ENCODE results near the gene TMPRSS2. TPM values are rescaled to one million over a fixed set of nuclear protein-coding genes. Genes with fewer than 3 reads are reported as not detected.
"Not testable (repeated sequence)": the region's sequence is repeated elsewhere in the genome, so short reads cannot be mapped to it uniquely, and the experiment has no call there.

The TMPRSS2 gene
- total RNA-seq, 1 experiment from 2014 or later: 2.6 TPM

DNA sequence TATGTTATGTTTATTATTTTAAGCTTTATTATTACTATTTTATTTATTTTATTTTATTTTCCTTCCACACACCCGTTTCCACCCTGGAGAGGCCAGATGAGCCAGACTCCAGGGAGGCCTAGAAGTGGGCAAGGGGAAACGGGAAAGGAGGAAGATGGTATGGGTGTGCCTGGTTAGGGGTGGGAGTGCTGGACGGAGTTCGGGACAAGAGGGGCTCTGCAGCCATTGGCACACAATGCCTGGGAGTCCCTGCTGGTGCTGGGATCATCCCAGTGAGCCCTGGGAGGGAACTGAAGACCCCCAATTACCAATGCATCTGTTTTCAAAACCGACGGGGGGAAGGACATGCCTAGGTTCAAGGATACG lies 82.4 kb downstream of the TMPRSS2 start:
- no peak for DNase-seq
- peaks cover 25% of the 10 kb centered on the region for H3K27me3 ChIP-seq (ENCODE audit: control insufficient read depth, insufficient read depth, low read length)
- H3K4me3 ChIP-seq (ENCODE audit: insufficient read depth, low read depth, low read length): peak overlapping the region; percentile 54
- no peaks in the 10 kb centered on the region for H3K36me3 ChIP-seq (replicated peaks; ENCODE audit: control insufficient read depth, insufficient read depth, low read length)

DNA sequence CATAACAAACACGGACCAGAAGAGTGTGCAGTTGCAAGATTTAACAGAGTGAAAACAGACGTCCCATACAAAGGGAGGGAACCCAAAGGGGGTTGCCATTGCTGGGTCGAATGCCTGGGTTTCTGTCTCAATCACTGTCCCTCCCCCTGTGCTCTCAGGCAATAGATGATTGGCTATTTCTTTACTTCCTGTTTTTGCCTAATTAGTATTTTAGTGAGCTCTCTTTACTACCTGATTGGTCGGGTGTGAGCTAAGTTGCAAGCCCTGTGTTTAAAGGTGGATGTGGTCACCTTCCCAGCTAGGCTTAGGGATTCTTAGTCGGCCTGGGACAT lies 84.7 kb downstream of the TMPRSS2 start:
- not testable (repeated sequence) for DNase-seq; H3K36me3 ChIP-seq (replicated peaks; ENCODE audit: control insufficient read depth, insufficient read depth, low read length); H3K4me3 ChIP-seq (ENCODE audit: insufficient read depth, low read depth, low read length)
- H3K27me3 ChIP-seq (ENCODE audit: control insufficient read depth, insufficient read depth, low read length): peaks cover 26% of the 10 kb centered on the region

DNA sequence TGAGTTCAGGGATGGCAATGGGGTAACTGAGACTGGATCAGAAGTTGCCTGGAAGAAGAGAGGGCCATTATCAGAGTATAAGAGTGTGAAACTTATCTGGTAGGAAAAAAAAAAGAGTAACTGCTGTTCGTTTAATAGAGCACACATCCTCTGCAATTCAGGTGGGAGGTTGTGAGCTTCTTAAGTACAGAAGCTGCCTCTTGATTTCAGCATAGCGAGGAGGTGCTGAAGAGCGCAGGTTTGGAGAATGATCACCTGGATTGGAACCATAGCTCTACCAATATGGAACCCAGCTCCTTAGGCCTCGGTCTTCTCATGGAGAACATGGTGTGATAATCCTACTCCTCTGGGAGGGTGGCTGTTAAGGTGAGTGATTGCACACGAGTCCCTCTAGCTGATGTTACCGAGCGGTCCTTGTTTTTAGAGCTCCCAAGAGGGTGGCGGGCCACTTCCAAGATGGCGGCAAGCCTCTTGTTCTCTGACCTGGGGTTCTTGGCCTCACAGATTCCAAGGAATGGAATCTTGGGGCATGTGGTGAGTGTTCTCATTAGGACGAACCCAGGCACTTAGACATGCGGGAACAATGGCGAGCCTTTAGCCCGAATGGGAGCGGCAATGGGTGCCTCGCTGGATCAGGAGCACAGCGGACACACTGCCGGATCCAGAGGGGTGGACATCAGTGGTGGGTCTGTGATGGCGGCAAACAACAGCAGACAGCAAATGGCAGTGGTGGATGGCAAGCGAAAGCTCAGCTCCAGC lies 85.2 kb downstream of the TMPRSS2 start:
- no peaks in the 10 kb centered on the region for H3K36me3 ChIP-seq (replicated peaks; ENCODE audit: control insufficient read depth, insufficient read depth, low read length)
- peaks cover 26% of the 10 kb centered on the region for H3K27me3 ChIP-seq (ENCODE audit: control insufficient read depth, insufficient read depth, low read length)
- DNase-seq: no peak
- no peak overlapping the region for H3K4me3 ChIP-seq (ENCODE audit: insufficient read depth, low read depth, low read length)

DNA sequence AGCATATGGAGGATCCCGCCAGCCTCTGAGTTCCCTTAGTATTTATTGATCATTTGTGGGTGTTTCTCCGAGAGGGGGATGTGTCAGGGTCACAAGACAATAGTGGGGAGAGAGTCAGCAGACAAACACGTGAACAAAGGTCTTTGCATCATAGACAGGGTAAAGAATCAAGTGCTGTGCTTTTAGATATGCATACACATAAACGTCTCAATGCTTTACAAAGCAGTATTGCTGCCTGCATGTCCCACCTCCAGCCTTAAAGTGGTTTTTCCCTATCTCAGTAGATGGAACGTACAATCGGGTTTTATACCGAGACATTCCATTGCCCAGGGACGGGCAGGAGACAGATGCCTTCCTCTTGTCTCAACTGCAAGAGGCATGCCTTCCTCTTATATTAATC lies 87.0 kb downstream of the TMPRSS2 start:
- H3K27me3 ChIP-seq (ENCODE audit: control insufficient read depth, insufficient read depth, low read length); H3K36me3 ChIP-seq (replicated peaks; ENCODE audit: control insufficient read depth, insufficient read depth, low read length); H3K4me3 ChIP-seq (ENCODE audit: insufficient read depth, low read depth, low read length); DNase-seq: not testable (repeated sequence)

DNA sequence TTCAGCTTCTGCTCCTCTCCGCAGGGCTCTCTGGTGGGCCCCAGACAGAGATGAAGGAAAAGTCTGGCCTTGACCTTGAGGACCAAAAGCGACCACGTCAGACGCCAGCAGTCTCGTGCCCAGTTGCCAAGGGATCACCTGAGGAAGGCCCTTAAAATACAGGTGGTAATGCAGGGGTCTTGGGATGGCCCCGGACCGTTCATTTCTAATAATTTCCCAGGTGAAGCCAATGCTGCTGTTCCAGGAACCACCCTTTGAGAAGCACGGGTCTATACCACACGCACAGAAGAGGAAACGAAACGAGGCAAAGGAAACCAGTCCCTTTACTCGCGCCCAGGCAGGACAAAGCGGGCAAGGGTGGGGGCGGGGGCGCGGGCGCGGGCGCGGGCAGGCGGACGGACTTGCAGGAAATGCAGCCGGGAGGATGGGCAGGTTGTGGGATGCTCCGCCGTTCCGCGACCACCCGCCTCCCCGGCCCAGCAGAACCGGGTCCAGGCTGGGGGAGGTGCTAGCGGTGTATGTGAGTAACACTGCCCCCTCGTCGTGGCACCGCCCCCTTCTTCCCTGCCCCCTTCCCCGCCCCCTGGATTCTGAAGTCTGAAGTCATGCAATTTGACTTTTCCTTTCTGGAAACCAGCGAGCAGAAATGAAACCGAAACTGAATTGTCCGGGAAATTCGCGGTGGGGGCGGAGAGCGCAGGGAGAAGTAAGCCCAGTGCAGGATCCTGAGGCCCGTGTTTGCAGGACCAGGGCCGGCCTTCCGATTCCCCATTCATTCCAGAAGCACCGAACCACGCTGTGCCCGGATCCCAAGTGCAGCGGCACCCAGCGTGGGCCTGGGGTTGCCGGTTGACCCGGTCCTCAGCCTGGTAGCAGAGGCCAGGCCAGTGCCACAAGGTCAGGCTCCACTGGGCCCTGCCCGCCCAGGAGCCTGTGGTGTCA lies 87.8 kb downstream of the TMPRSS2 start:
- H3K27me3 ChIP-seq (ENCODE audit: control insufficient read depth, insufficient read depth, low read length): peaks cover 3% of the 10 kb centered on the region; the same call in 1 of the 2 replicates
- peak; percentile 88 for DNase-seq
- H3K4me3 ChIP-seq (ENCODE audit: insufficient read depth, low read depth, low read length): peak overlapping the region; percentile 57
- no peaks in the 10 kb centered on the region for H3K36me3 ChIP-seq (replicated peaks; ENCODE audit: control insufficient read depth, insufficient read depth, low read length)

DNA sequence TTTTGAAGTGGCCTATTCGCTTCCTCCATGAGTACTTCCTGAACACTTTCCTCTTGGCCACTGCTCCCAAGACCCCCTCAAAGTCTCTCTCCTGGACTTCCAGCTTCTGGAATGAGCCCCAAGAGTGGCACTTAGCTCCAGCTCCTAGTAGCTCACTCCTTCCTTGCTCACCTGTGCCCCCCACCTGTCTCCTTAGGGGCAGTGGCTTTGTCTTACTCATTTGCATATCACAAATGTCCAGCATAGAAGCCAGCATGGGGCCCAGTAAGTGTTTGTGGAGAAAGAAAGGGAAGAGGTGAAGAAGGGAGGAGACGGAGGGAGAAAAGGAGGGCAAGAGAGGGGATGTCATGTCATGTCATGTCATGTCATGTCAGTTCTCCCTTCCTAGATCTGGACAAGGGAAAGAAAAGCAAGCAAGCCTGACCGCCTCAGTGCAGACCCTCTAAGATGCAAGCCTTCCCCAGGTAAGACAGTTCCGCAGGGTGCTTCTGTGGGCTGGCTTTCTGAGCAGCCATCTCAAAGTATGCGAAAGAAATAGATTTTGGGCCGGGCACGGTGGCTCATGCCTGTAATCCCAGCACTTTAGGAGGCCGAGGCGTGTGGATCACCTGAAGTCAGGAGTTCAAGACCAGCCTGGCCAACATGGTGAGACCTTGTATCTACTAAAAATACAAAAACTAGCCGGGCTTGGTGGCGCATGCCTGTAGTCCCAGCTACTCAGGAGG lies 88.8 kb downstream of the TMPRSS2 start:
- H3K36me3 ChIP-seq (replicated peaks; ENCODE audit: control insufficient read depth, insufficient read depth, low read length): no peaks in the 10 kb centered on the region
- H3K4me3 ChIP-seq (ENCODE audit: insufficient read depth, low read depth, low read length): no peak overlapping the region
- DNase-seq: no peak
- H3K27me3 ChIP-seq (ENCODE audit: control insufficient read depth, insufficient read depth, low read length): peaks cover 1% of the 10 kb centered on the region; the same call in 1 of the 2 replicates

DNA sequence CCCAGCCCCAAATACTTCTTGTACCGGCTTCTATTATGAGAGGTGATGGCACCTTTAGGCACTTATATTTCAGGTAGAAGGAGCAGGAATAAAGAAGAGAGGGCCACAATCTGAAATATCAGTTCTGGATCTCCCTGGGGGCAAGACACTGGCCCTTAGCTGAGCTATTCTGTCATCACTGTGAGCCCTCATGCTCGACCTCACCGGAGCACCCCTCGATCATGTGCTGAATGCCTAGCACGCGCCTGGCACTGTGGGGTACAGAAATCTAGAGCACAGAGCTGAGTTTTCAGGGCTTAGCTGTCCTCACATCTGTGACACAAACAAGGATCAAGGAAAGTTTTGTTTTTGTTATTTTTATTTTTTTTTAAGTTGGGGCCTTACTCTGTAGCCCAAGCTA lies 89.6 kb downstream of the TMPRSS2 start:
- no peak for DNase-seq
- Histone ChIP-seq H3K27me3 (ENCODE audit: control insufficient read depth, insufficient read depth, low read length) (peaks cover 1% of the 10 kb centered on the region; the same call in 1 of the 2 replicates), H3K4me3 (ENCODE audit: insufficient read depth, low read depth, low read length) (no peak overlapping the region), H3K36me3 (replicated peaks; ENCODE audit: control insufficient read depth, insufficient read depth, low read length) (no peaks in the 10 kb centered on the region)

DNA sequence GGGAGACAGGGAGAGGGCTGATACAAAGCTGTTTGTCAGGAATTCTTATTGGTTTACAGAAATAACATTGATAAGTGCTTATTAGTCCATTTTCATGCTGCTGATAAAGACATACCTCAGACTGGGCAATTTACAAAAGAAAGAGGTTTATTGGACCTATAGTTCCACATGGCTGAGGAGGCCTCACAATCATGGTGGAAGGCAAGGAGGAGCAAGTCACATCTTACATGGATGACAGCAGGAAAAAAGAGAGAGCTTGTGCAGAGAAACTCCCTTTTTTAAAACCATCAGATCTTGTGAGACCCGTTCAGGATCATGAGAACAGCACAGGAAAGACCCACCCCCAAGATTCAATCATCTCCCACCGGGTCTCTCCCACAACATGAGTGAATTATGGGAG lies 90.5 kb downstream of the TMPRSS2 start:
- DNase-seq; H3K27me3 ChIP-seq (ENCODE audit: control insufficient read depth, insufficient read depth, low read length); H3K4me3 ChIP-seq (ENCODE audit: insufficient read depth, low read depth, low read length); H3K36me3 ChIP-seq (replicated peaks; ENCODE audit: control insufficient read depth, insufficient read depth, low read length): not testable (repeated sequence)

Other genes with a start within 250 kb of the TMPRSS2 start
- gene FAM3B, start 191.4 kb downstream of the TMPRSS2 start, total RNA-seq (2014; rRNA removed; shearing (Covaris generic)): 0.31 and 0.55 TPM in 2 replicates
- 0.45 and 2.1 TPM in 2 replicates for gene MX2, start 146.1 kb downstream of the TMPRSS2 start, total RNA-seq (2014; rRNA removed; shearing (Covaris generic))
- gene MX1, start 81.9 kb downstream of the TMPRSS2 start, total RNA-seq (2014; rRNA removed; shearing (Covaris generic)): 1.6 and 3.9 TPM in 2 replicates

Measured in H7 (cell line).